HepG2 (cell line): ENCODE measurements around the gene CACNB4. TPM values are rescaled to one million over a fixed set of nuclear protein-coding genes. Genes with fewer than 3 reads are reported as not detected.

Experiments
- ATAC-seq: fragments of 200-7000 bp; cut with Tn5 transposase; 3 replicates; pipeline ENCODE4 v1.9.1; 2020; ENCODE audit warnings: mild to moderate bottlenecking, moderate library complexity
- BruUV-seq: library from RNA; stranded (reverse); fragments of 400-500 nt; replicated peaks from 2 replicates; lab custom pipeline; 2021; lab: Mats Ljungman, UMichigan
- CTCF ChIA-PET: fragments of 300-600 bp; formaldehyde crosslinking; extraction: SDS; loops from one replicate; lab custom pipeline; 2021; ENCODE audit warnings: low total read pairs, inconsistent platforms, low intra/inter-chr PET ratio; lab: Yijun Ruan, JAX
- POLR2A ChIA-PET: fragments of 350-600 bp; sonication (Branson Sonifier 250); formaldehyde crosslinking; loops from one replicate; lab custom pipeline; 2020; ENCODE audit warnings: antibody characterized with exemption, inconsistent platforms; lab: Yijun Ruan, JAX
- DNase-seq: peaks from one replicate; pipeline ENCODE4 v3.0.0-alpha.2; 2015; ENCODE audit warnings: low spot score
- FAIRE-seq: peaks from 3 replicates; lab custom pipeline; 2011; peaks lifted over from hg19 to GRCh38; lab: Jason Lieb, UNC
- H2AFZ ChIP-seq: one replicate; pipeline ENCODE4 v1.6.1; 2011; ENCODE audit warnings: low read length, inconsistent platforms
- H3K27ac ChIP-seq: fragments of 300-600 bp; 3 replicates; pipeline ENCODE4 v1.8.0; 2011; ENCODE audit warnings: mixed run types, mild to moderate bottlenecking, mixed read lengths, low read length, inconsistent platforms; ENCODE audit not compliant: insufficient read depth; ENCODE audit errors: extremely low read length
- H3K27me3 ChIP-seq, 2 experiments: fragments of 200-600 bp in 1 of 2; 2 replicates in 1 of 2; 3 replicates in 1 of 2; pipeline versions ENCODE4 v1.6.0 to v1.8.0; 2011; ENCODE audit warnings: low read length in 2 of 2, mild to moderate bottlenecking in 2 of 2, moderate library complexity in 2 of 2, inconsistent platforms in 1 of 2; ENCODE audit not compliant: insufficient read depth in 2 of 2, control insufficient read depth in 1 of 2
- H3K36me3 ChIP-seq, 2 experiments: fragments of 200-600 bp in 1 of 2; replicated peaks in 1 of 2; 2 replicates in 1 of 2; 3 replicates in 1 of 2; pipeline versions ENCODE4 v1.5.1 to v1.8.0; 2011; ENCODE audit warnings: low read length in 2 of 2, inconsistent platforms in 1 of 2; ENCODE audit not compliant: insufficient read depth in 2 of 2, control insufficient read depth in 1 of 2
- H3K4me1 ChIP-seq: 2 replicates; pipeline ENCODE4 v1.5.1; 2012; ENCODE audit warnings: low read length, inconsistent platforms; ENCODE audit not compliant: insufficient read depth
- H3K4me2 ChIP-seq: 2 replicates; pipeline ENCODE4 v1.6.0; 2011; ENCODE audit warnings: low read depth, low read length, inconsistent platforms
- H3K4me3 ChIP-seq, 3 experiments: fragments of 200-600 bp in 1 of 3; sonication (generic), shearing (Covaris generic) in 1 of 3; replicated peaks in 1 of 3; 2 replicates each; pipeline ENCODE4 v1.5.1; 2011 to 2016; ENCODE audit warnings: low read length in 3 of 3, inconsistent platforms in 2 of 3, low read depth in 2 of 3, mild to moderate bottlenecking in 2 of 3, control low read depth in 1 of 3, mixed read lengths in 1 of 3; ENCODE audit not compliant: insufficient read depth in 1 of 3
- H3K79me2 ChIP-seq: one replicate; pipeline ENCODE4 v1.6.1; 2011; ENCODE audit warnings: low read length, inconsistent platforms; ENCODE audit not compliant: insufficient read depth
- H3K9ac ChIP-seq: 2 replicates; pipeline ENCODE4 v1.6.0; 2011; ENCODE audit warnings: mild to moderate bottlenecking, low read depth, low read length, inconsistent platforms; ENCODE audit not compliant: insufficient read depth
- H3K9me3 ChIP-seq: 2 replicates; pipeline ENCODE4 v1.5.1; 2012; ENCODE audit warnings: mild to moderate bottlenecking, low read length
- H4K20me1 ChIP-seq: 2 replicates; pipeline ENCODE4 v1.6.0; 2011; ENCODE audit warnings: inconsistent platforms, mild to moderate bottlenecking, low read length, moderate library complexity; ENCODE audit not compliant: insufficient read depth
- EED ChIP-seq: sonication (generic); formaldehyde crosslinking; IDR thresholded peaks from 2 replicates; pipeline ENCODE4 v1.5.0; 2020; ENCODE audit warnings: mild to moderate bottlenecking, missing genetic modification reagents
- FOXK1 ChIP-seq: sonication (generic); formaldehyde crosslinking; IDR thresholded peaks from 2 replicates; pipeline ENCODE4 v1.4.0; 2020; ENCODE audit warnings: low read depth, missing genetic modification reagents, borderline replicate concordance
- GTF2F1 ChIP-seq: fragments of 150-350 bp; IDR thresholded peaks from 2 replicates; pipeline ENCODE4 v1.6.1; 2014; ENCODE audit warnings: low read length
- SOX5 ChIP-seq: IDR thresholded peaks from 2 replicates; pipeline ENCODE4 v1.6.1; 2016; ENCODE audit warnings: borderline replicate concordance
- SP140L ChIP-seq: sonication (generic); formaldehyde crosslinking; IDR thresholded peaks from 2 replicates; pipeline ENCODE4 v1.4.0; 2020; ENCODE audit warnings: missing genetic modification reagents, borderline replicate concordance
- ZBTB42 ChIP-seq: sonication (generic); formaldehyde crosslinking; IDR thresholded peaks from 2 replicates; pipeline ENCODE4 v1.5.0; 2020; ENCODE audit warnings: mild to moderate bottlenecking, missing genetic modification reagents
- ZBTB8A ChIP-seq: sonication (generic); formaldehyde crosslinking; IDR thresholded peaks from 2 replicates; pipeline ENCODE4 v1.4.0; 2020; ENCODE audit warnings: mild to moderate bottlenecking, low read depth, missing genetic modification reagents, borderline replicate concordance
- ZNF317 ChIP-seq: sonication (generic); formaldehyde crosslinking; IDR thresholded peaks from 2 replicates; pipeline ENCODE4 v1.5.0; 2020; ENCODE audit warnings: mild to moderate bottlenecking, missing genetic modification reagents
- ZNF333 ChIP-seq: sonication (generic); formaldehyde crosslinking; IDR thresholded peaks from 2 replicates; pipeline ENCODE4 v1.4.0; 2020; ENCODE audit warnings: mild to moderate bottlenecking, missing genetic modification reagents, borderline replicate concordance
- ZNF510 ChIP-seq: sonication (generic); formaldehyde crosslinking; IDR thresholded peaks from 2 replicates; pipeline ENCODE4 v1.4.0; 2020; ENCODE audit warnings: low read depth, mild to moderate bottlenecking, missing genetic modification reagents
- ZSCAN12 ChIP-seq: sonication (generic); formaldehyde crosslinking; IDR thresholded peaks from 2 replicates; pipeline ENCODE4 v1.9.0; 2021; ENCODE audit warnings: mild to moderate bottlenecking, missing genetic modification reagents
- WGBS: methylation state at CpG from one replicate; pipeline ENCODE4 v1.1.6; 2017; ENCODE audit warnings: low lambda C conversion rate; 5-methylcytosine and 5-hydroxymethylcytosine counted together
- in situ Hi-C: cut with HindIII; loops from 2 replicates; pipeline ENCODE4 v1.10.0; 2017; ENCODE audit warnings: low pct_unique_long_range_greater_than_20kb; ENCODE audit not compliant: extremely low pct_ligation_motif_present
- intact Hi-C: fragments of 100-400 bp; cut with micrococcal nuclease; formaldehyde crosslinking; loops from one replicate; pipeline ENCODE4 v1.10.0; 2022; ENCODE audit not compliant: unreplicated experiment
- polyA plus RNA-seq, 8 experiments: library from polyadenylated mRNA; depleted of rRNA in 3 of 8; stranded (reverse) in 7 of 8; unstranded in 1 of 8; fragments of >200 nt; fragmentation: Illumina TruSeq in 4 of 8; extraction: Trizol in 4 of 8; gene quantifications; 2 replicates each; pipeline versions ENCODE4 v1.2.1 to v1.2.3, GENCODE V29; 2011 to 2016; ENCODE audit warnings: low read depth in 4 of 8, missing spikeins in 1 of 8, mixed read lengths in 1 of 8; ENCODE audit not compliant: insufficient read depth in 1 of 8
- total RNA-seq, 5 experiments: library from RNA; depleted of rRNA; stranded (reverse); fragments of >200 nt; fragmentation: Illumina TruSeq; extraction: Trizol; gene quantifications; 2 replicates each; pipeline ENCODE4 v1.2.3, GENCODE V29; 2016; ENCODE audit warnings: low read depth in 1 of 5

CACNB4 gene
- total and polyA plus RNA-seq, 2 of the 13 experiments (the other 11 are each of a cell fraction or from before 2014, with no cell fraction given) = 5.1 to 14.3 TPM

GRCh38 chr2:152049541-152049940 is 49.3 kb downstream of the CACNB4 start:
- peaks cover 0 to 21% of the 10 kb centered on the region in 2 experiments; a peak in 2 of 5 replicates for H3K27me3 ChIP-seq
- no TSS peak for BruUV-seq
- no peak for TF ChIP-seq ZBTB42 (CRISPR knock-in tag)
- no peak for TF ChIP-seq ZNF333 (CRISPR knock-in tag)
- TF ChIP-seq ZNF510 (CRISPR knock-in tag) = no peak
- TF ChIP-seq GTF2F1 = no peak
- no peak for TF ChIP-seq SOX5 (CRISPR knock-in tag)
- no peak for TF ChIP-seq ZSCAN12 (CRISPR knock-in tag)
- no peak for TF ChIP-seq FOXK1
- TF ChIP-seq ZNF317 (CRISPR knock-in tag) = no peak
- TF ChIP-seq SP140L (CRISPR knock-in tag) = no peak
- TF ChIP-seq EED (CRISPR knock-in tag) = no peak
- no peak for TF ChIP-seq ZBTB8A (CRISPR knock-in tag)
- H3K4me1 ChIP-seq = no peaks in the 10 kb centered on the region
- H2AFZ ChIP-seq = no peak overlapping the region
- WGBS = 25% methylated on average over 4 of the region's 4 CpGs
- no peaks in the 10 kb centered on the region for H3K9me3 ChIP-seq
- in situ Hi-C loops = loop anchor here (25.0 kb wide), 1 partner anchor 1438 kb away; the partner anchor contains the start of gene RPRM
- CTCF ChIA-PET = no interaction called here
- H3K9ac ChIP-seq = no peak overlapping the region
- POLR2A ChIA-PET = no interaction called here
- no peak for FAIRE-seq
- H3K4me3 ChIP-seq = no peak overlapping the region
- intact Hi-C loops = no loop called here
- no peak overlapping the region for H3K4me2 ChIP-seq
- ATAC-seq = no peak
- H4K20me1 ChIP-seq = no peaks in the 10 kb centered on the region
- H3K36me3 ChIP-seq = no peaks in the 10 kb centered on the region
- no peak overlapping the region for H3K27ac ChIP-seq
- no peak for DNase-seq
- H3K79me2 ChIP-seq = no peaks in the 10 kb centered on the region
